Endometrial microvascular endothelial cells (primary cell): Measurements from ENCODE around the gene SLC16A4. TPM values are rescaled to one million over a fixed set of nuclear protein-coding genes. Genes with fewer than 3 reads are reported as not detected.
"Not testable (repeated sequence)": the region's sequence is repeated elsewhere in the genome, so short reads cannot be mapped to it uniquely, and the experiment has no call there.

Experiments used
- in situ Hi-C: cut with HindIII; loops from 2 replicates; pipeline ENCODE4 v1.10.0; 2017; ENCODE audit warnings: low sequenced_read_pairs, low pct_unique_long_range_greater_than_20kb; ENCODE audit errors: inconsistent ontology term
- total RNA-seq: library from RNA; depleted of rRNA; stranded (reverse); fragments of >200 nt; gene quantifications from one replicate; pipeline ENCODE4 v1.2.3, GENCODE V29; 2015; ENCODE audit errors: inconsistent ontology term

The SLC16A4 gene
- total RNA-seq, 1 donor from 2014 or later: 11.2 TPM

DNA sequence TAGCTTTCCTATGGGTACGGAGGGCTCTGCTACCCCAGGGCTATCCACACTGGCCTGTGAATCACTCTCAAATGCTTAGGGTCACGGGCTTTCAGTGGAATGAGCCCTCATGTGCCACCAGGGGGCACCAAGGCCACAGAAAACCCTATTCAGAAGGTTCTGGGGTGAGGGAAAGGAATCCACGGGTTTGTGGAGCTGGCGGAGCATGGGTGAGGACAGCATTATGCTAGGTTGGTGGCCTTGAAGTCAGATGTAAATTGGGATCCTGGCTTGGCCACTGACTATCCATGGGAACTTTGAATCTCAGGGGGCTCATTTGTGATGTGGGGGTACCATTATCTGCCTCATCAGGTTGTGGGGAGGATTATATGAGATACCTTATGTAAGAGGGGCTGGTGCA lies 21.8 kb upstream of the SLC16A4 start:
- in situ Hi-C loops: no loop called here

DNA sequence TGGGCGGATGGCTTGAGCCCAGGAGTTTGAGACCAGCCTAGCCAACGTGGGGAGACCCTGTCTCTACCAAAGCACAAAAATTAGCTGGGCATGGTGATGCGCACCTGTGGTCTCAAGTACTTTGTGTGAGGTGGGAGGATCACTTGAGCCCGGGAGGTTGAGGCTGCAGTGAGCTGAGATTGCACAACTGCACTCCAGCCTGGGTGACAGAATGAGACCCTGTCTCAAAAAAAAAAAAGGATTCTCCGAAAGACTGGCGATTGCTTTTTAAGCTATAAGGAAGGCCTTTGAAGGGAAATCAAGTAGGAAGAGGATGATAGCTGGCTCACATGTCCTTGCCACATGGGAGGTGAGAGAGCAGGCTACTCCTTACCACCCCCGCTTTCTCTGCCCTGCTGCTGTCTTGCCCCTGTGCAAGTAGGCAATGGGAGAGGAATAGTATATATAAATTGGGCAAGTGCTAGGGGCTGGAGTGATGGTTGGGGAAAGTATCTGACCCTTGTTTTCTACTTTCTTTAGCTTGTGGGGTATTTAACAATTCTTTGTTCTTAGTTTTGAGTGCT lies 20.4 kb upstream of the SLC16A4 start:
- in situ Hi-C loops: no loop called here

DNA sequence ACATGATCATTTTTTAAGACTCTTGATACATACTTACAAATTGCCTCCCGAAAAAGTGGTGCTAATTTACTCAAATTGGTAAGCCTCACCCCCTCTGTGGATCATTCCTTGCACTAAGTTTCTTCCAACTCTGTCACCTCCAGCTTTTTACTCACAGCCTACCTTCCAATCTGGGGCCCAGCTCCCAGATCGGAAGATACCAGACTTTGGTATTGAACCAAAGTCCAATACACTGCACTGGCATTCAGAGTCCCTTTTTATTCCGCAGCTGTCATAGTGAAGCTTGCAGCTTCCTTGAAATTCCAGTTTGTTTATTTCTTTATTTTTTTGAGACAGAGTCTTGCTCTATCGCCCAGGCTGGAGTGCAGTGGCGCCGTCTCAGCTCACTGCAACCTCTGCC lies 18.5 kb upstream of the SLC16A4 start:
- in situ Hi-C loops: no loop called here

DNA sequence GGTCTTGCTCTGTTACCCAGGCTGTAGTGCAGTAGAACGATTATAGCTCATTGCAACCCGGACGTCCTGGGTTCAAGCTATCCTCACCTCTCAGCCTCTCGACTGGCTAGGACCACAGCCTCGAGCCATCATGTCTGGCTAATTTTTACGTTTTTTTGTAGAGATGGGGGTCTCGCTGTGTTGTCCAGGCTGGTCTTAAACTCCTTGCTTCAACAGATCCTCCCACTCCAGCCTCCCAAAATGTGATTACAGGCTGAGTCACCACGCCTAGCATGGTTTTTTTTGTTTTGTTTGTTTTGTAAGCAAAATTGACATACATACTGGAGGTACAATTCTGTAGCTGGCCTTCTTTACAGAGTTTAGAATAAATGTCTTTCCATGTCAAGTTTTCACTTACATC lies 17.7 kb upstream of the SLC16A4 start:
- in situ Hi-C loops: no loop called here

DNA sequence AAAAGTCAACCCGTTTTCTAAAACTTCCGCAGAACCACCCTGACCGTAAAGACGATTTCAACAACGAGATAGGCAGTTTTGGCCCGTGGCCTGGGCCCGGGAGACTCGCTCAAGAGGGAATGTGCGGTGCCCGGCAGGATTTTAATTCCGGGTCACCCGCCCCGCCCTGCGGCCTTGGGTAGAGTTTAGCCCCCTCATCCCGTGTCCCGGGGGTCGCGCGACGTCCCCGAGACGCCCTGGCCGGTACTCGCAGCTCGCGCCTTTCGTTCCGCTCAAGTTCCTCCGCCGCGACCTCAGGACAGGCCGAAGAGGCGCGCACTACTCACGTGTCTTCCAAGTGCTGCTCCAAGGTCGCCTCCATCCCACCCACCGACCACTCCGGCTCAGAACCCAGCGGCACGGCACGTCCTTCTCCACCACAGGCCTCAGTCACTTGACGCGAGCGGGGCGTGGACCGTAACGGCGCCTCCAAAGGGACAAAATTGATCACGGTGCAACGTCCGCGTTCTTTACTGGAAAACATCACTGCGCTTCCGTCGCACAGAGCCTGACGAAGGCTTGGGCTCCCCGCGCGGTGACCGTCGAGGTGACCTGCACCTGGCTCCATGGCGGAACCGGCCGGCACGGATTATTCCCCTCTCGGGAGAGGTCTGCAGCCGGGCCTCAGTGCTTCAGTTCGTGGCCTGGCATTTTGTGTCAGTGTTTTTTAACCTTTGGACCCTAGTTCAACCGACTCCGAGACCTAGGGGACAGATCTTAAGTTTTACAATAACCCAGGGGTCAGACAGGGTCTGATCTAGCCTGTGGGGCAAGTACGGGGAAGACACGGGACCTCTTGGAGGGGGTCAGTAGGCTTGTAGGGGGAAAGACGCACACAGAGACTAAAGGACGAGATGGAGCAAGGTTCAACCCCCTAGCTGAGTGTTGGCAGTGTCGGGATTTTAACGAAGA lies 16.7 kb upstream of the SLC16A4 start, which contains the start of gene LAMTOR5:
LAMTOR5 (minus strand) TSS at position 435 of the 951 bp plus-strand sequence; CDS start at position 361, 74 bp downstream.
- in situ Hi-C loops: no loop called here

DNA sequence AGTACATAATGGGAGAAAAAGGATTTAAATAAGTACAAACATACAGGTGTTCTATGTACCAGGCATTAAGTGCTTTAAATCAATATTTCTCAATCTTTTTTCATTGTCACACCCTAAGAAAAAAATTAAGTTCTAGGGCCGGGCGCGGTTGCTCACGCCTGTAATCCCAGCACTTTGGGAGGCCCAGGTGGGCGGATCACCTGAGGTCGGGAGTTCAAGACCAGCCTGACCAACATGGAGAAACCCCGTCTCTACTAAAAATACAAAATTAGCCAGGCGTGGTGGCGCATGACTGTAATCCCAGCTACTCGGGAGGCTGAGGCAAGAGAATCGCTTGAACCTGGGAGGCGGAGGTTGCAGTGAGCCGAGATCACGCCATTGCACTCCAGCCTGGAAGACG lies 15.6 kb upstream of the SLC16A4 start:
- in situ Hi-C loops: not testable (repeated sequence)

DNA sequence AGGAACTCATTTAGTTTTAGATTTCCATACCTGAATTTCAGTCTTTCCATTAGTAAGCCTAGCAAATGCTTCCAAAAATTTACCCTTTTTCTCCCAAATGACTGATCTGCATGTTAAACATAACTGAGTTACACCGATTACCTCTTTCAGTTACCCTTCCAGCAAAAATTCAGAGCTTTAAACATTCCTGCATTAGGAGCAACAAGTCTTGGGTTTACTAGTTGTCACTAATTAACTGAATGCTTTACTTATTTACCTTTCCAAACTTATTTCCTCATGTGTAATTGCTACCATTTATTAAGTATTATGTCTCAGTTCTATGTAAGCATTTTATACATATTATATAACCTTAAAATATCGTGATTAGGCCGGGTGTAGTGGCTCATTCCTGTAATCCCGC lies 13.6 kb upstream of the SLC16A4 start:
- in situ Hi-C loops: no loop called here

DNA sequence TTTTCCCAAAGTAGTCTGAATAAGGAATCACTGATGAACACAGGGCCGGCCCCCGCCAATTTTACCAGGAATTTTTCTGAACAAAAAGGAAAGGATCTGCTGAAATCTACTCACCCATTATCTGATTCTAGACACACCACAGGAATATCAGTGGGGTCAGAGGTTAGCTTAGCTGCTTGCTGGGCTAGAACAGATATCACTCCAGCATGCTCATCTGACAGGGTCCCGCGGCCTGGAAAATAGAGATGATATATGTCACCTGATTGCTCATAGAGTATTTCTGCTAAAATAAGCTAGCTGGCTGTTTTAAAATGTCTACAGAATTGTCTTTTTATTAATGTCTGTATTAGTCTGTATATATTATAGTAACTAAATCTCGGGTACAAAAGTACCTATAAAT lies 13.0 kb upstream of the SLC16A4 start:
- in situ Hi-C loops: no loop called here

DNA sequence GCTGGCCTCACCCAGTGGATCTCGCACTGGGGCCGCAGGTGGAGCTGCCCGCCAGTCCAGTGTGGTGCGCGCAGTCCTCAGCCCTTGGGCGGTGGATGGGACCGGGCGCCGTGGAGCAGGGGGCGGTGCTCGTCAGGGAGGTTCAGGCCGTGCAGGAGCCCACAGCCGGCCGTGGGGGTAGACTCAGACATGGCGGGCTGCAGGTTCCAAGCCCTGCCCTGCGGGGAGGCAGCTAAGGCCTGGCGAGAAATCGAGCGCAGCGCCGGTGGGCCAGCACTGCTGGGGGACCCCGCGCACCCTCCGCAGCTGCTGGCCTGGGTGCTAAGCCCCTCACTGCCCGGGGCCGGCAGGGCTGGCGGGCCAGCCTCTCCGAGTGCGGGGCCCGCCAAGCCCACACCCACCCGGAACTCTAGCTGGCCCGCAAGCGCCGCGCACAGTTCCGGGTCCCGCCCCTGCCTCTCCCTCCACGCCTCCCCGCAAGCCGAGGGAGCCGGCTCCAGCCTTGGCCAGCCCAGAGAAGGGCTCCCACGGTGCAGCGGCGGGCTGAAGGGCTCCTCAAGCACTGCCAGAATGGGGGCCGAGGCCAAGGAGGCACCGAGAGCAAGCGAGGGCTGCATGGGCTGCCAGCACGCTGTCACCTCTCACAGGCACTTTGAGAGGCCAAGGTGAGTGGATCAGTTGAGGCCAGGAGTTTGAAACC lies 5.6 kb upstream of the SLC16A4 start:
- in situ Hi-C loops: not testable (repeated sequence)

DNA sequence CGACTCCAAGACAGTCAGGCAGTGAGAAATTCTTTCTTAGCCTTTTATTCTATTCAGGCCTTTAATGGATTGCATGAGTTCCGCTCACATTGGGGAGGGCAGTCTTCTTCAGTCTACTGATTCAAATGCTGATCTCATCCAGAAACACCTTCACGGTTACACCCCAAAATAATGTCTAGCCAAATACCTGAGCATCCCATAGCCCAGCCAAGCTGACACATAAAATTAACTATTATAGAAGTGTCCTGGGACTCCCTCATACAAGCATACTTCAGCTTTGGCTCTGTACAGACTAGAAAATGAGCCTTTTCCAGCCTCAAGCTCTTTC lies 3.6 kb upstream of the SLC16A4 start:
- in situ Hi-C loops: no loop called here

DNA sequence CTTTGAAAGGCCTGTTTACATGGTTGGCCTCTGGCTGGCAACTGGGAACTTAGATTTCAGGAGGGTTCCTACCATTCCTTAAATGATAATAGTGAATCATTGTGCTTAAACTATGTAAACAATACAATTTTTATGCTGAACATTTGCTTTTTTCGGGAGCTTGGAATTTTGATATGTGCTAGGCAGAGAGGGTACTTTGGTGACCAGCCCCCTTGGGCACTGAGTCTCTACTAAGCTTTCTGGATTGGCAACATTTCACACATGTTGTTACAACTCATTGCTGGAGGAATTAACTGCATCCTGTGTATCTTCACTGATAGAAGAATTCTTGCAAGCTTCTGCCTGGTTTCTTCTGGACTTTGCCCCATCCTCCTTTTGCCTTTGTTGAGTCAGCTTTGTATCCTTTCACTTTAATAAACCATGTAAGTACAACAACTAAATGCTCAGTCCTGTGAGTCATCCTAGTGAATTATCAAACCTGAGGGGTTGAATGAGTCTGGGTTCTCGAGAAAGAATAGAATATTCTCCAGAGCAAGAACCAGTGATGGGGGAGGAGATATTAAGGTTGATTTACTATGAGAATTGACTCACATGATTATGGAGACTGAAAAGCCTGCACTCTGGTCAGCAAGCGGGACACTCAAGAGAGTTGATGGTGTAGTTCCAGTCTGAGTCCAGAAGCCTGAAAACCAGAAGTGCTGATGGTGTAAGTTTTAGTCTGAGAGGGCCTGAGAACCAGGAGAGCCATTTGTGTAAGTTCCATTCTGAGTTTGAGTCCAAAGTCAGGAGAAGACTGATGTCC lies 3.1 kb upstream of the SLC16A4 start:
- in situ Hi-C loops: no loop called here

DNA sequence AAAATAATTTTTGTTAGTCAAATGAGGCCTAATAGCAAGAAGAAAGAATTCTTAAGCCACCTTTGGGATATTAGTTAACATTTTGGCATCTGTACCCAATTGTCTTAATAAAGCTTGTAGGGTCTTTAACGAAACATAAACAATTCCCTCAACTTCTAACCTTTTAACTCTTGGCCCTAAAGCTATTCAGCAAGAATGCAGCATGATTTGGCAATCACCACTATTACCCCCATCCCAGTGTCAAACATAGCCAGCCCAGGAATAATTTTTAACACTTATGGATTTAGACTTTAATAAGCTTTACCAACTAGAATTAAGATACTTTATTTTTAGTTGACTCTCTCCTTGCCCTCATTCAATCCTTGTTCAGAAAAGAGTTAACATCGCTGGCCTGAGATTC lies 2.5 kb upstream of the SLC16A4 start:
- in situ Hi-C loops: no loop called here

DNA sequence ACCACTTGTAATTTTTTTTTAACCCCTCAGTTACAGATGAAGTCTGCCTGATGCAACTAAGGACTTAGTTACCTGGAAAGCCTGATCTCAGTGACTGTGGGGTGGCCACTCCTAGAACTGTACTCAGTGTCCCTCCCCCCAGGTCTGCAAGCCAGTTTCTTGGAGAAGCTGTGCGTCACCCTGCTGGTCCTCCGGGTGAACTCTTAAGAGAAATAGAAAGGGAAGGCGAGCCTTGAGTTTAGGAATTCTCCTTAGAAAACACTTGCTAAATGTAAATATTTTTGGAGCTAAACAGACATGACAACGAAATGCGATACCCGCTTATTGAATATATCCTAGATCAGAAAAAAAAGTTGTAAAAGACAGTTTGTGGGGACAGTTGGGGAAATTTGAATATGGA lies 730 bp downstream of the SLC16A4 start:
- in situ Hi-C loops: no loop called here

DNA sequence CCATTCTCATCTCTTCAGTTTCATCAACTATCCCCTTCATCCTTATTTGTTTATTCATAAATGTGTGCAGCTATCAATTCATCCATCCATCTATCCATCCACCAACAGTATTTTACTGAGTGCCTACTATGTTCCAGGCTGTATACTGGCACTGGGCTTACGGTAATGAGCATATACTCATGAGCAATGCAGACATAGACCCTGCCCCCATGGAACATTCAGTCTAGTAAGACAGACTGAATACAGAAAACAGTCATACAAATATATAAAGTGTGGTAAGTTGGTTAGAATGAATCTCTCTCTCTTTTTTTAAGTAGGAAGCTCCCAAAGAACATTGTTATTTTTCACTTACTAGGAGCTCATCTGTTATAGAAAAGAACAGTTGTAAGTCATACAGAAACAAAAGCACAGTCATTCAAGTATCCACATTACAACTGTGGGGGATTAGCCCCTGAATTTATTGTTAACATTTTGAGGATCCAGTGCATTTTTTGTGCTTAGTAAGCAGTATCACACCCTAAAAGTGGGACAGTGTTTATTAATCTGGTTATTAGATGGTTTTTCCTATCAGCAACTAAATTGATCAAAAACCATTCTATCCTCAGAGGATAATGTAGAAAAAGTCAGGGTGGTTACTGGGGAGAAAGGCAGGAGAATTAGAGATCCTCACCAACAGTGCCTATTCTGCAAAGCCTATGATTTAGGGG lies 3.6 kb downstream of the SLC16A4 start:
- in situ Hi-C loops: no loop called here

DNA sequence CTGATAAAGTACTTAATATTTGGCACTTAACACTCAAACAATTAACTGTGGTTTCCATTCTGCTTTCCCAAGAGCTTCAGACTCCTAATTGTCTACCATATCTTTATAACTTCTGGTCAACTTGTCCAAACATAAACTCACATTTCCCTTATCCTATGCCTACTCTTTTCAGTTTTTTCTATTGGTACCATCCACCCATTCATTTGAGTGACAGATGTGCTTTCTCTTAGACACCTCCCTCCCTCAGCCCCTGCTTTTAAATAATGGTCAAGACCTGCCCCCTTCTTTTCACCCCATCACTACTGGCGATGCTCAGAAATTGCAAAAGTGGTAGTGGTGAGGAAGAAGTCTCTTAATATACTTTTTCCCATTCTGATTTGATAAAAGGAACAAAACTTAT lies 5.5 kb downstream of the SLC16A4 start:
- in situ Hi-C loops: no loop called here

DNA sequence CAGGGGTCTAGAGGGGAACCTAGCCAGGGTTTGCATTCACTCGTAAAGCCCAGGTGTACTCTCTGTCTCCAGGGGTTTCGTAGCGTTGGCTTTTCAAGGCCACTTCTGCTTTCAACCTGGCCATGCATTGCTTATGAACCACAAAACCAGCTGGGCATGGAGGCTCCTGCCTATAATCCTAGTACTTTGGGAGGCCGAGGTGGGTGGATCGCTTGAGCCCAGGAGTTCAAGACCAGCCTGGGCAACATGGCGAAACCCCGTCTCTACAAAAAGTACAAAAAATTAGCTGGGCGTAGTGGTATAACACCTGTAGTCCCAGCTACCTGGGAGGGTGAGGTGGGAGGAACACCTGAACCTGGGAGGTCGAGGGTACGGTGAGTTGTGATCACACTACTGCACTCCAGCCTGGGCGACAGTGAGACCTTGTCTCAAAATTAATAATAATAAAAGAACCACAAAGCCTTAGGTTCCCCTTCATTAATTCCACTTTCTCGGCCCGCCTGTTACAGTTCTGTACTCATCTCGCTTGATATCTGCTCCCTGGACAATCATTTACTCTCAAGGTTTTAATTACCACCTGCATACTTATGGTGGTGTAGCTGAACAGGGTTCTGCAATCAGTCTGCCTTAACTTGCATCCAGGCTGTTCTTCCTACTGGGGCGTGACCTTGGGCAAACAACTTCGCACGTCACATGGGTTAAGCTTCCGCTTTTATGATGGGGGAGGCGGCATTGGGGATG lies 6.1 kb downstream of the SLC16A4 start:
- in situ Hi-C loops: no loop called here

DNA sequence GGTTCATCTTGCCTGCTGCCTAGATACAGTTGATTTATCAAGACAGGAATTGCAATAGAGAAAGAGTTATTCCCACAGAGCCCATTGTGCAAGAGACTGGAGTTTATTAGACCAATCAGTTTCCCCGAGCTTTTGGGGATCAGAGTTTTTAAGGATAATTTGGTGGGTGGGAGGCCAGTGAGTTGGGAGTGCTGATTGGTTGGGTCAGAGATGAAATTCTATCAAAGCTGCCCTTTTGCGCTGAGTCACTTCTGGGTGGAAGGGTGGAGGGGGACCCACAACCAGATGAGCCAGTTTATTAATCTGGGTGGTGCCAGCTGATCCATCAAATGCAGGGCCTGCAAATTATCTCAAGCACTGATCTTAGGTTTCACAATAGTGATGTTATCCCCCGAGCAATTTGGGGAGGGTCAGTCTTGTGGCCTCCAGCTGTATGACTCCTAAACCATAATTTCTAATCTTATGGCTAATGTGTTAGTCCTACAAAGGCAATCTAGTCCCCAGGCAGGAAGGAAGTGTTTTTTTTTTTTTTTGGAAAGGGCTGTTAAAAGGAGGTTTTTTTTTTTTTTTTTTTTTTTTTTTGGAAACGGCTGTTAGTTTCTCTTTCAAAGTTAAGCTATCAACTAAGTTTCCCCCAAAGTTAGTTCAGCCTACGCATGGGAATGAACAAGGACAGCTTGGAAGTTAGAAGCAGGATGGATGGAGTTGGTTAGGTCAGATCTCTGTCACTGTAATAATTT lies 7.4 kb downstream of the SLC16A4 start:
- in situ Hi-C loops: no loop called here
